Epithelial cell of esophagus (primary cell): ENCODE results near the gene NLRP6.

ENCODE experiments used
- DNase-seq: peaks from one replicate; pipeline ENCODE4 v3.0.0; 2010; ENCODE audit warnings: low read depth
- H3K4me3 ChIP-seq: 2 replicates; pipeline ENCODE4 v1.5.1; 2011; ENCODE audit warnings: mild to moderate bottlenecking, low read length, control low read depth
- CTCF ChIP-seq: IDR thresholded peaks from 2 replicates; pipeline ENCODE4 v1.5.1; 2011; ENCODE audit warnings: low read depth, mild to moderate bottlenecking, low read length, control low read depth, inconsistent platforms; ENCODE audit not compliant: insufficient read depth; ENCODE audit errors: missing control alignments

Gene NLRP6

GRCh38 chr11:295351-296170 lies 17.4 kb downstream of the NLRP6 start:
- no peak overlapping the region for H3K4me3 ChIP-seq
- no peak for DNase-seq
- TF ChIP-seq CTCF = no peak

DNA sequence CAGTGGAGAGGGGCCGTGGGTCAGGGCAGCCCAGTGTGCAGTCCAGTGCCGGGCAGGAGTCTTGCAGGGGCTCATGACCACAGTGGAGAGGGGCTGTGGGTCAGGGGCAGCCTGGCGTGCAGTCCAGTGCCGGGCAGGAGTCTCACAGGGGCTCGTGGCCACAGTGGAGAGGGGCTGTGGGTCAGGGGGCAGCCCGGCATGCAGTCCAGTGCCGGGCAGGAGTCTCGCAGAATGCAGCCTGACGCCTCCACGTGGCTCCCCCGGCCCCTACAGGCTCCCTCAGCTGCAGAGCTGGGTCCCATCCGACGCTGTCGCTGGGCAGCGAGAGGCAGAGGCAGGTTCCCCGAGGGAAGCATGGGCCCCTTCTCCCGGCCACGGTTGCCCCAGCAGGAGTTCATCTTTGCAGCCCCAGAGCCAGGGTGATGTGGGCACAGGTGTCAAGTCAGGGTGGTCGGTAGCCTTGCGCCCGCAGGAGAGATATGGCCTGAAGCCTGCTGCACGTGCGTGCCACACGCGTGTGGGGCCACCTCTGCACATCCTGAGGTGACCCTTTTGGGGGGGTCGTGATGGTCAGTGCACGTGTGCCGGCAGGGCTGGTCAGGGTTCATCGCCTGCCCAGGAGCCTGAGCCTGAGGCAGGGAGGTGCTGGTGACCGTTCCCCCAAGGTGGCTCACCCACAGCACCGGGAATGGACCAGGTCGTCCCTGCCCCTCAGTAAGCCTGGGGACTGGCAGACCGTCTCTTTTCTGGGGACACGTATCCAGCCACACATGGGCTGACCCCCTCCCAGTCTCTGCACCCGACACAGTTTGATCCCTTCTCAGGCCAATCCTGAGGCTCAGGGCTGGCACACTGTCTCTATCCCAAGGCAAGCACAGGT lies 18.2 kb downstream of the NLRP6 start:
- no peak overlapping the region for H3K4me3 ChIP-seq
- TF ChIP-seq CTCF = no peak
- no peak for DNase-seq

GRCh38 chr11:297051-297585 lies 18.9 kb downstream of the NLRP6 start:
- TF ChIP-seq CTCF = no peak
- no peak overlapping the region for H3K4me3 ChIP-seq
- no peak for DNase-seq

DNA sequence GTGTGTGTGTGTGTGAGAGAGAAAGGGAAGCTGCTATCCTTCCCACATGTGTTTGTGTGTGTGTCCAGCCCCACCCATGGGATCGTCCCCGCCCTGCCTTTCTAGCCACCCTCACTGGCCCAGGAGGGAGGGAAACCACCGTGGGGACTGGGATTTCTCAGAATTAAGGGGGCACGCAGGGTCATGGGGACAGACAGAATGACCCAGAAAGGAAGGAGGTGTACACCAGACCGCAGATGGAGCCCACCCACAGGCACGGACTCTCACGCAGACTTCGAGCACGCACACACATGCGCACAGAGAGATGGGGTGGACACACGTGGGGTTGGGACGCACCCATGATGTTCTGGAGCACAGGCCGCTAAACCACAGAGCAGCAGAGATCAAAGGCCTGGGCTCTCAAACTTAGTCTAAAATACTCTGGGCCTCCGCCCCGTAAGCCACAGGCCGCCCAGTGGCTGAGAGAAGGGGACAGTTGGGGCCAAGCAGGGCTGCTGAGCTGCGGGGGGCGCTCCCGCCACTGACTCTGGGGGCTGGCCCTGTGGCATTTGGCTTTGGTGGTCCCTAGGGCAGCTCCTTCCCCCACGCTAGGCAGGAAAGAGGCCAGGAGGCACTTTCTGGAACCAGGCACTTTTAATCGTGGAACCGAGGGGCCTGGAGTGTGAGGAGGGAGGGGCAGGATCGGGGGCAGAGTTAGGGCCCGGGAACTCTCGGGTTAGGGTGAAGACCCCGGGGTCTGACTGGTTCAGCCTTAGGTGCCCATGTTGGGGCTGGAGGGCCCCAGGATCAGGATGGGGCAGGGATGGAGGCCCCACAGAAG lies 19.6 kb downstream of the NLRP6 start:
- no peak for TF ChIP-seq CTCF
- no peak for DNase-seq
- H3K4me3 ChIP-seq = no peak overlapping the region

GRCh38 chr11:298406-299065 lies 20.3 kb downstream of the NLRP6 start:
- no peak overlapping the region for H3K4me3 ChIP-seq
- DNase-seq = no peak
- no peak for TF ChIP-seq CTCF
